ENCODE measurements around the gene MRPS30.
"Not testable (repeated sequence)": the region's sequence is repeated elsewhere in the genome, so short reads cannot be mapped to it uniquely, and the experiment has no call there.

The MRPS30 gene

DNA sequence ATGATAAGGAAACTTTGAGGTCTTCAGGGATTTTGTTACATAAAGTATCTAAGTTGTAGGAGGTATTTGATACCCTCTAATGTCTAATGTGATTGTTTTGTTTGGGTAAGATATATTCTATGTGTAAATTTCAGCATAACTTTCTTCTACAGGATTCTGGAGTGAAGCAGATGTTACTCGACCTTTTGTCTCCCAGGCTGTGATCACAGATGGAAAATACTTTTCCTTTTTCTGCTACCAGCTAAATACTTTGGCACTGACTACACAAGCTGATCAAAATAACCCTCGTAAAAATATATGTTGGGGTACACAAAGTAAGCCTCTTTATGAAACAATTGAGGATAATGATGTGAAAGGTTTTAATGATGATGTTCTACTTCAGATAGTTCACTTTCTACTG, 6.0 kb downstream of the MRPS30 start:
- no peak for DNase-seq (ENCODE audit: extremely low read depth in 1 of 2, low read depth in 1 of 2)

DNA sequence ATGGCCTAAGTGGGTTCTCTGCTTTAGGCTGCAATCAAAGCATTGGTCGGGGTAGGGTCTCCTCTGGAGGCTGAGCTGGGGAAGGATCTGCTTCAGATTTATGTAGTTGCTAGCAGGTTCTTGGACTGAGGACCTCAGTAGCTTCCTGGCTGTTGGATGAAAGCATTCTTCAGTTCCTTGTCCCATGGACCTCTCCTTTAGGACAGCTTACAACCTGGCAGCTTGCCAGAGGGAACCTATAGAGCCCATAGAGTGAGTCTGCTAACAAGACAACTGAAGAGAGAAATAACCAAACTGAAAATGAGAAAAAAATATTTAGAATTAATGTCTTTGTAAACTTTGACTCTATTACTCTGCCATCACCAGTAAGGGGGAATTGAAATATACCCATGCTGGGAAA, 12.4 kb downstream of the MRPS30 start:
- DNase-seq (ENCODE audit: extremely low read depth in 1 of 2, low read depth in 1 of 2): no peak

DNA sequence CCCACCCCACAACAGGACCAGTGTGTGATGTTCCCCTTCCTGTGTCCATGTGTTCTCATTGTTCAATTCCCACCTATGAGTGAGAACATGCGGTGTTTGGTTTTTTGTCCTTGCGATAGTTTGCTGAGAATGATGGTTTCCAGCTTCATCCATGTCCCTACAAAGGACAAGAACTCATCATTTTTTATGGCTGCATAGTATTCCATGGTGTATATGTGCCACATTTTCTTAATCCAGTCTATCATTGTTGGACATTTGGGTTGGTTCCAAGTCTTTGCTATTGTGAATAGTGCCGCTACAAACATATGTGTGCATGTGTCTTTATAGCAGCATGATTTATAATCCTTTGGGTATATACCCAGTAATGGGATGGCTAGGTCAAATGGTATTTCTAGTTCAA, 15.9 kb downstream of the MRPS30 start:
- not testable (repeated sequence) for DNase-seq (ENCODE audit: extremely low read depth in 1 of 2, low read depth in 1 of 2)

DNA sequence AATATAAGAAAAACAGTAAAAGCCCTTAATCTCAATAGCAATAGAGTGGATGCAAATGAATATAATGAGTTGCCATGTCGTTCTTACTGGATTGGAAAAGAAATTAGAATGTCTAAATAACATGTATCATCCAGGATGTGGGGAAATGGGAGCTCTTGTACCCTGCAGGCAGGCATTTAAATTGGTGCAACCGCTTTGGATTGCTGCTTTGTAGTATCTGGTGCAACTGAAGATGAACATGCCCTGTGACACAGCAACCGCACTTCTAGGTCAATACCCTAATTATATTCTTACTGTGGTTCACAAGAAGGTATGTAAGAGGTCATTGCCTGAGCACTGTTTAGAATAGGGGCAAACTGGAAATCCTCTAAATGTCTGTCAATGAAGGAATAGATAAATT, 18.9 kb downstream of the MRPS30 start:
- no peak for DNase-seq (ENCODE audit: extremely low read depth in 1 of 2, low read depth in 1 of 2)

DNA sequence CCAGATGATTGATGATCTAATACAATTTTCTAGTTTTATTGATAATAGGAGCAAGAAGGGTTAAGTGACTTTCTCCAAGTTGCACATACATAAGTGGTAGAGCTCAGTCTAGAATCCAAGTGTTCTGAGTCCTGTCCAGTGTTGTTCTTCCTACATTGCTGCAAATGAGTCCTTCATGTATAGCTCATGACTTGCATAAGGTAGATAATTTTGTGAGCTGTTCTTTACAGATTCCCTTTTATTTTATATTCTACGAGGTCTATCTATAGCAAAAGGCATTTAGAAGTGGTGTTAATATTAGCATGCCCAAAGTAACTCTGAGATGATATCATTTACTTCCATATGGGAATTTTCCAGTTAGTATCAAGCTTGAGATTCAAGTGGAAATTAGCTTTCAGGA, 20.0 kb downstream of the MRPS30 start:
- no peak for DNase-seq (ENCODE audit: extremely low read depth in 1 of 2, low read depth in 1 of 2)

DNA sequence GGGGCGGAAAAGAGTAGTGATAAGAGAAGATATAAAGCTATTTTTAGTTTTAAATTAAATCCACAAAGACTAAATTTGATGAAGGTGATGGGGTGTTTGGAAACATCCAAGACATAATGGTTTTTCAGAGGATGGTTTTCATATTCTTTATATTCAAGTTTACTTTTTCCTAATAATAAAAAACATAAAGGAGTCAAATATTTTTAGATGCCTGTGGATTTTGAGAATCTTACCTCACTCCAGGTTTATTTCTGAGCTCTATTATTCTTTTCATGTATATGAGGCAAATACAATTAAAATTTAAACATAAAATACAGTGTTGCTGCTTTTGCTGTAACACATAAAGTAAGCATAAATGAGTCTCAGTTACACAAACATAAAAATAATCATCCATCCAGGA, 22.2 kb downstream of the MRPS30 start:
- DNase-seq (ENCODE audit: extremely low read depth in 1 of 2, low read depth in 1 of 2): no peak

DNA sequence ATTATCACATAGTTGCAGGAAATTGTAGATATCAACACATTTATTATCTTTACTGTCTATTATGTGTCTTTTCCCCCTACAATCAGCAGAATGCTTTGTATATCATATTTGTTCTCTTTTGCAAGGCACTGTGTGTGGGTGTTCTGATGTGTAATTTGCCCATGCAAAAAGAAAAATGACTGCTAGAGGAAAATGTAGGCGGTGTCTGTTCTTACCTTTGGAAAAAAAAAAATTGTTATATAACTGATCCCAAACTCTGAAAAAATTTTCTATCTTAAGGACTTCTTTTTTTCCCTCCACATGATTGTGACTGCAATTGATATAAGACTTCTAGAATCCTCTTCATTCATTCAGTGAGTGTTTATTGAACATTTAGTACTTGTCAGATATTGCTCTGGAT, 24.5 kb downstream of the MRPS30 start:
- DNase-seq (ENCODE audit: extremely low read depth in 1 of 2, low read depth in 1 of 2): no peak

DNA sequence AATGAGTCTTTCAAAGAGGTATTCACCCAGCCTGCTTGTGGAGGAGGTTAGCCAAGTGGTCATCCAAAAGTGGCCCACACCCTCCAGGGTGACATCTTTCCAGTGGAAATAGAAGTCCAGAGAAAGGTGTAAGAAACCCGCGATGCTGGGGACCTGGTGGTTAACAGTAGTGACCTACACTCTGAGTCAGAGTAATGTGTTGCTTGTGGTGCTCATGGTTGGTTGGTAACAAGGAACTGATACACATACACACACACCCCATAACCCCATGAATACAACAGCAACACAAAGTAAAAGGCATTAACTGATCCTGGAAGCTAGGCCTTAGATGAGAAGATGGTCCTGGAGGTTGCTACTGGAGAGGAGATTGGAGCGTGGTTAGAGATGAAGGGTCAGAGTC, 26.9 kb downstream of the MRPS30 start:
- no peak for DNase-seq (ENCODE audit: extremely low read depth in 1 of 2, low read depth in 1 of 2)

DNA sequence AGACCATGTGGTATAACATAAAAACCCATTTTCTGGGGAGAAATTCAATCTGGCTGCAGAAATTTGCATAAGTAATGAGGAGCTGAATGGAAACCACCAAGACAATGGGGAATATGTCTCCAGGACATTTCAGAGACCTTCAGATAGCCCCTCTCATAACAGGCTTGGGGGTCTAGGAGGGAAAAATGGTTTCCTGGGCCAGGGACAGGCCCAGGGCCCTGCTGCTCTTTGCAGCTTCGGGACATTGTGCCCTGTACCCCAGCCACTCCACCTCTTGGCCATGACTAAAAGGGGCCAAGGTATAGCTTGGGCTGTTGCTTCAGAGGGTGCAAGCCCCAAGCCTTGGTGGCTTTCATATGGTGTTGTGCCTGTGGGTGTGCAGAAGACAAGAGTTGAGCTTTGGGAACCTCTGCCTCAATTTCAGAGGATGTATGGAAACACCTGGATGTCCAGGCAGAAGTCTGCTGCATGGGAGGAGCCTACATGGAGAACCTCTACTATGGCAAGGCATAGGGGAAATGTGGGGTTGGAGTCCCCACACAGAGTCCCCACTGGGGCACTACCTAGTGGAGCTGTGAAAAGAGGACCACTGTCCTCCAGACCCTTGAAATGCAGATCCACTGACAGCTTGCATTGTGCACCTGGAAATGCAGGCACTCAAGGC, 30.4 kb downstream of the MRPS30 start:
- DNase-seq (ENCODE audit: extremely low read depth in 1 of 2, low read depth in 1 of 2): no peak

DNA sequence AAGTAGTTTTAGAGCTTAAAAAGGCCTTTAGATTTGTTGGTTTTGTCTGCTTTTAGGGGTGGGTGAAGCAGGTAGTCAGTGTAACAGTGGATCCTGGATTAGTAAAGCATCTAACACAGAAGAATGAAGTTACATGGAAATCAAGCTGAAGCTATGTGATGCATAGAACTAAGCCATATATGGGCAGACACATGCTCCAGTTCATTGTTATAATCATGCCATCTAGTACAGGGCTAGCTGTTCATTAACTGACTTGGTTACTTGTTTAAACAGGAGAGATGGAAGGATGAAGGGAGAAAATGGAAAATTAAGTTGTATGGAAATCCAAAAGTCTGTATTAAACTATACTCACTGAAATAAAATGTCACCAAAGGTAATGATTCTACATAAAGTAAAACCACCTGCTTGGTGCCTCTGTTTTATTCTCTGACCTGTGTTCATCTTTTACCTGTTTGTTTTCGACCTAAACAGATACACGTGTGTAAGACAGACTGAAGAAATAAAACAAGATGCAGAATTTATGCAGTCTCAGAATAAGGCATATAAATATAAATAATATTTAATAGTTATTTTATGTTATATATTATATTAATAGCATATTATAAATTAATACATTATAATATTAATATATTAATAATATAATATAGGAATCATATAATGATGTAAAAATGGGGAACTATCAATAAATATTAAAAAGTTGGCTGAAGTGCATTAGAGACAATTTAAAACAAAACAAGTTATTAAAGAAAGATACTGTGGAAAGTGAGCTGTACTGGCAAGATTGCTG, 33.9 kb downstream of the MRPS30 start:
- DNase-seq (ENCODE audit: extremely low read depth in 1 of 2, low read depth in 1 of 2): no peak

DNA sequence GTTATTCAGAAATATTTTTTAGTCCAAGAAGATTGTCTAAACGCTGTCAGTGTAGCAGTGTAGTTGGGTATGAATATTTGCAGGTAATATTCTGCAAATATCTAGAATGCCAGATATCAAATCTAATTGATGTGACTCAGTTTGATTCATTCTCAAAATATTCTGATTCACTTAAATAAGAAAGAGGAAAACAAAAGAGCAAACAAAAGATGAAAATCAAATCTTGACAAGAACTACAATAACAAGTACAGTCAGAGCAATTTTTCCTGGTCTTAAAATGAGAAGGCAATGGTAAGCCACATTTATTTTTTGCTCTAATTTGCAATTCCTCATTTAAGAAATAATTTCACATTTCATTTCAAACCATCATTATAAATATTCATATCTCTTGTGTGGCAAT, 36.0 kb downstream of the MRPS30 start:
- no peak for DNase-seq (ENCODE audit: extremely low read depth in 1 of 2, low read depth in 1 of 2)

DNA sequence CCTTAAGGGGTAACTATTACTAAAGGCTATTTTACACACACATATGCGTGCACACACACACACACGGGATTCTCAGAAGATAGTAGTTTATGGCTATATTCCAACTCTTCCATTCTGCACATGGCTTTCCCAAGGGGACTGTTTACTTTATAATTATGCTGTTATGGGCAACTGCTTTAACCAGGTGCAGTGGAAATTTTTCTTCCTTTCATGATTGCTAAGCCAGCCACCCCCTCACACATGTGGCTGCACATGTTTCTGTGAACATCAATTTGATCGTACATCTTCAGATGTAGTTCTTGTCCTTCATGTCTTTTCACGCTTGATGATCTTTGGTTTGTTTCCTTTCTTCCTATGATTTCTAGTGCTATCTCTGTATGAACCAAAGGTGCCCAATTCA, 37.0 kb downstream of the MRPS30 start:
- DNase-seq (ENCODE audit: extremely low read depth in 1 of 2, low read depth in 1 of 2): no peak

DNA sequence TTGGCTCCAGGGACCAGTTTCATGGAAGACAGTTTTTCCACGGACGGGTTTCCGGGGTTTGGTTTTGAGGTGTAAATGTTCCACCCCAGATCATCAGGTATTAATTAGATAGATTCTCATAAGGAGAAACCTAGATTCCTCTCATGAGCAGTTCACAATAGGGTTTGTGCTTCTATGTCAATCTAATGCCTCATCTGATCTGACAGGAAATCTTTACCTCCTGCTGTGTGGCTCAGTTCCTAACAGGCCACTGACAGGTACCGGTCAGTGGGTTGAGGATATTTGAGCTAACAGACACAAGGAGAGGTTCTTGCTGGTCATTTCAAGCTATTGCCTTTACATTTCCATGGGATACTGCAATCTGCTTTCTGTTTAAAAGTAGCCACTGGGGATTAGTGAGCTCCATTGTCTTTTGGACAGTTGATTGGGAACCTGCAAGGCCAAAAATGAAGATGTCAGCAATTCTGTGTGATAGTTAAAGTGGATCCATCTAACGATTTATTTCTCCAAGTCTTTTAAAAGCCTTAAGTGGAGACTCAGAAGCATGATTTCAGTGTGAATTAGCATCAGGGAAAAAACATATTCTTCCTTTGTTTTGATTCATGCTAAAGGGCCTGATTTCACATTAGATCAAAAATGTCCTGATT, 38.6 kb downstream of the MRPS30 start:
- DNase-seq (ENCODE audit: extremely low read depth in 1 of 2, low read depth in 1 of 2): no peak

DNA sequence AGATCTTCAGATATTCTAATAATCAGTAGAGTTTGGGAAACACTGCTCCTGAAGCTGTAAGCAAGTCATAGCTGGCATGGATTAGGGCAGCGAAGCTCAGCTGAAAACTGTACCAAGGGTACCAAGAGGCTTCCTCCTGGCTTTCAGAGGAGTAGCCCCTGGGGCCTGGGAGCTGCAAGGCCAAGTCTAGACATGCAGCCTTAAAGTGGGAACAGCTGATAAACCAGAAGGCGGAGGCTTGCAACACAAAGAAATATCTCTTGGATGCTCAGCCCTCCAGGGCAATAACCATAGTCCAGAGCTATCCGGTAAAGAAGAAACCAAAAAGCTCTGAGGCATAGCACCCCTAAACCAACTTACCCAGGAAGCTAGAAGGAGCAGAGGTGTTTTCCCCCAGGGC, 51.5 kb downstream of the MRPS30 start:
- no peak for DNase-seq (ENCODE audit: extremely low read depth in 1 of 2, low read depth in 1 of 2)

DNA sequence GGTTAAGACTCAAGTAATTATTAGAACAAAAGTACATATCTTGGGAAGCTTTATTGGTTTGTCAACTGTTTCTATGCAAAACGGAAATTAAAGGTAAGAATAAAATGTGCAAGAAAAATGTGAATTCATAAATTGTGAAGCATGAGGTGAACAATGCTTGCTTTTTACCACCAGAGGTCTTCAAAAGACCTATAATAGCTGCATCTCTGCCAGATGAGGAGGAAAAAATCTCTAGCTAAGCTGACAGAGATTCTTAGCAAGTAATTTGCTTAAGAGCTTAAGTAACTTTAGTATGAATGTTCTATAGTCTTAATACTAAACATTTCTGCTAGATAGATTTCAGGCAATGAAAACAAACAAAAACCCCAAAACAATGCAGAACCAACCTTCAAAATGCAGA, 54.1 kb downstream of the MRPS30 start:
- no peak for DNase-seq (ENCODE audit: extremely low read depth in 1 of 2, low read depth in 1 of 2)
